HG03108 (cell line): Measurements from ENCODE around the gene NCF1.
"Not testable (repeated sequence)": the region's sequence is repeated elsewhere in the genome, so short reads cannot be mapped to it uniquely, and the experiment has no call there.

ENCODE experiments used
- ATAC-seq: cut with Tn5 transposase; IDR thresholded peaks from one replicate; pipeline ENCODE4 v1.9.1; 2021; ENCODE audit warnings: moderate library complexity; ENCODE audit not compliant: unreplicated experiment

Gene NCF1

DNA sequence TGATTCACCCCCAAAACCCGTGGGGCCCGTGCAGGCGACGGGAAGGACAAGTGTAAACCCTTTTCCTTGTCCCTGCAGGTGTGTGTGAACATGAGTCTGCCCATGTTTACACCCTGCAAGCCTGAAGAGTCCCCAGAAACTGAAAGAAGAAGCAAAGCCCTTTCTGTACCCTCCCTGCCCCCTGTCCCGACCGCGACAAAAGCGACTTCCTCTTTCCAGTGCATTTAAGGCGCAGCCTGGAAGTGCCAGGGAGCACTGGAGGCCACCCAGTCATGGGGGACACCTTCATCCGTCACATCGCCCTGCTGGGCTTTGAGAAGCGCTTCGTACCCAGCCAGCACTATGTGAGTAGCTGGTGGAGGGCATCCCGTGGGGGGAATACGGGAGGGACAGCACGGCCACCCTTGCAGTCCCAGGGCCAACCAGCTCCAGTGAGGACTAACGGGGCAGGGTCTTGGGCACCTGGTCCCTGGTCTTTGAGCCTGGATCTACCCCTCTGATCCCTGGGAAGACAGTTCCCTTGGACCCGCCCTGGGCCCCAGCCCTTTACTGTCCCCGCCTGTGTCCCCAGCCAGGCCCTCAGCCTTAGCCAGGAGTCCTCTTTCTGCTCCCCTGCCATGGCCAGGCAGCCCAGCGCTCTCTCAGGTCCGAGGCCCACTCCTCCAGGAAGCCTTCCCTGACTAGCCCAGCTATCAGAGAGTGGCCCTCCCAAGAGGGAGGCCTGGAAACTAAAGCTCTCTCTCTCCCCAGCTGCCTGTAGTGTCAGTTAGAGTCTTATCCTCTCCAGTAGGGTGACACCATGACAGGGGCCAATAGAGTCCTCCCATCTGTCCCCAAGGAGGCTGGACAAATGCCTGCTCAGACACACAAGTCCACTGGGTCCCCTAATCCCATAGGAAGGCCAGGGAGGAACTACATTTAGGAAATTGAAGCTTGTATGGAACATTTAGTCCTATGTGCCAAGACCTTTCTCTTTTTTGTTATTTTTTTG lies at the start of gene NCF1:
TSS of gene NCF1 (plus strand) at position 252 of the 991 bp plus-strand sequence. CDS start at position 273, 21 bp downstream.
- peak; percentile 85 for ATAC-seq

DNA sequence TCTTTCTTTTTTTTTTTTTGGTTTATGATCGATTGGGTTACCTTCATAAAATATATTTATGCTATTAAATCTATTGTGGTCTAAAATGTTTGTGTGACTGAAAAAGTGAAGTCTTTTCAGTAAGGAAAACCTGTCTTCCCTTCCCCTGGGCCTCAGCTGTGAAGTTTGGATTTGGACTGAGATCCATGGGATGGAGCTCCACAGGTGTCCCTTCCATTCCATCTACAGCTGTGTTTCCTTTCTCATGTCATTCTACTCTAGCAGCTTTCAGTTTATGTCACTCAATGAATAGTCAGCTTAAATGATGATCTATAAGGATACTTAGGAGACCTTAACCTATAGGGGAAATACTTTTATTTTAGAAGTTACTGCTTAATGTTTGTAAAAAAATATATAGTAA lies 48.0 kb upstream of the NCF1 start:
- ATAC-seq: no peak

DNA sequence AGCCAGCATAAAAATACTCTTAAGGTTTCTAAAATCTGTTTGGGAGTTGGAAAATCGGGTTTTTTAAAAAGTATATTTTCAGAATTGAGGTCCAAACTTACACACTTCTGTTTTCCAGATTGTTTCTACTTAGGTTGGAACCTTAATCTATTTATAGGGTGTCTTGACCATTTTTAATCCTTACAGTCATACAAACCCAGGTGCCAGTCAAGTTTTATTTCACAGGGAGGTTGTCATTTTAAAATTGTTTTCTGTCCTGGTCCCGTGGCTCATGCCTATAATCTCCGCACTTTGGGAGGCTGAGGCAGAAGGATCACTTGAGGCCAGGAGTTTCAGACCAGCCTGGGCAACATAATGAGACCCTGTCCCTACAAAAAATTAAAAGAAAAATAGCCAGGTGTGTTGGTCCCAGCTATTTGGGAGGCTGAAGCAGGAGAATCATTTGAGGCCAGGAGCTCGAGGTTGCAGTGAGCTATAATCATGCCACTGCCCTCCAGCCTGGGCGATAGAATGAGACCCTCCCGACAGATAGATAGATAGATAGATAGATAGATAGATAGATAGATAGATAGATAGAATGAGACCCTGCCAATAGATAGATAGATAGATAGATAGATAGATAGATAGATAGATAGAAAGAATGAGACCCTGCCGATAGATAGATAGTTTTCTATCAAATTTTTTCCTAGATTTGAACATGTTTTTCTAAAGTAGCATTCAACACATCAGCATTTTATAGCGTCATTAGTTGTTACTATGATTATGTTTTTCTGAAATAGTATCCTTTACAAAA lies 47.3 kb upstream of the NCF1 start:
- no peak for ATAC-seq

DNA sequence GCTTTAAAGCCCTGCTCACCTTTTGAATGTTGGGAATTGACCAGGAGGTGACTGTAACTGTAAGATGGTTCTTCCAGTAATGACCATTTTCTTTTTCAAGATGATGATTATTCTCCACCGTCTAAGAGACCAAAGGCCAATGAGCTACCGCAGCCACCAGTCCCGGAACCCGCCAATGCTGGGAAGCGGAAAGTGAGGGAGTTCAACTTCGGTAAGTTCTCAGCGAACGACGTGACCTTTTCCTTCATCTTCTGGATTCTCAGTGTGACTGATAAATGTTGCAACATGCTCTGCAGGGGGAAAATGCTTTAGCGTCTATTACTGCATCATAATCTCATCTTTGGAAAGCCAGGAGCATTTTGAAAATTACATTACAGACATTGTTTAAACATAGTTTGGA lies 45.1 kb upstream of the NCF1 start:
- not testable (repeated sequence) for ATAC-seq

DNA sequence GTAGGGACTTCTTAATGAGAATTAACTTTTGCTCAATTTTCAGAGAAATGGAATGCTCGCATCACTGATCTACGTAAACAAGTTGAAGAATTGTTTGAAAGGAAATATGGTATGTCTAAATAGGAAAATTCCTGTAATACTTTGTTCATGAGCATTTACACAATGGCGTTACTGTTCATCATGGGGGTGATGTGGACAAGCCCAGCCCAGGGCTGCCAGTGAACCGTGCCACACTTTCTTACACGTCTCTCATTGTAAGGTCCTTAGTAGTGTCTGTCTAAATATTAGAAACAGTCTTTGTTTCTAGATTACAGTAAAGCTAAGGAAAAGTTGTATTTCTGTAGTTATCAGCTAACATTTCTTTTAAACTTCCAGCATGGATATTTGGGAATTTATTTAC lies 43.6 kb upstream of the NCF1 start:
- ATAC-seq: not testable (repeated sequence)

DNA sequence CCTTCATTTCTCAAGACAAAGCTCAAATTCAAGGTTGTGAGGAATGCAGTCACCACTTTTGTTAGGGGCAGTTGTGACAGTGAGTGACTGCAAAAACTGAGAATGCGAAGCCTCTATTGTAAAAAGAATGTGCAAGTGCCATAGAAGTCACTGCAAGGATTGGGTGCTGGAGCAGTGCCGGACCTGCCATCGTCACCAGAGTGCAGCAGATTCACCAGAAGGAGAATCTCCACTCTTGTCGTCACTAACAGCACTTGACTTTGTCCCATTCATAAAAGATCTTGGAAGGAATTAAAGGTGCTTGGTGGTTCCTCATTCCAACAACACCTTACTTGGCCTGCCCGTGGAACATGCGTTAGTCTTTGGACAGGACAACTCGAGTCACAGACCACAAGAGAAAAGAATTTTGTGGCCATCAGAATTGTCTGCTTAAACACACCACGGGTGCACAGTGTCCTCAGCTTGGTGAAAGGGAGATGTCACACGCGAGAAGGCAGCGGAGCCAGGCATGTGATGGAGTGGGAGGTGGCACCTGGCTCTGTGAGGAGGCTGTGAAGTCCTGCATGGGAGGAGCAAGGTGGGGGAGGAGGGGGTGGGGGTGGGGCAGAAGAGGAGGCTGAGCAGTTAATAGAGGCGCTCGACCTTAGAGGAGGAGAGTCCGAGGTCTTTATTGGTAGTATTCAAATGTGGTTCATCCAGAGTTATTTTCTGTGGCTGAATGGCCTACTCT lies 33.7 kb upstream of the NCF1 start:
- ATAC-seq: not testable (repeated sequence)

DNA sequence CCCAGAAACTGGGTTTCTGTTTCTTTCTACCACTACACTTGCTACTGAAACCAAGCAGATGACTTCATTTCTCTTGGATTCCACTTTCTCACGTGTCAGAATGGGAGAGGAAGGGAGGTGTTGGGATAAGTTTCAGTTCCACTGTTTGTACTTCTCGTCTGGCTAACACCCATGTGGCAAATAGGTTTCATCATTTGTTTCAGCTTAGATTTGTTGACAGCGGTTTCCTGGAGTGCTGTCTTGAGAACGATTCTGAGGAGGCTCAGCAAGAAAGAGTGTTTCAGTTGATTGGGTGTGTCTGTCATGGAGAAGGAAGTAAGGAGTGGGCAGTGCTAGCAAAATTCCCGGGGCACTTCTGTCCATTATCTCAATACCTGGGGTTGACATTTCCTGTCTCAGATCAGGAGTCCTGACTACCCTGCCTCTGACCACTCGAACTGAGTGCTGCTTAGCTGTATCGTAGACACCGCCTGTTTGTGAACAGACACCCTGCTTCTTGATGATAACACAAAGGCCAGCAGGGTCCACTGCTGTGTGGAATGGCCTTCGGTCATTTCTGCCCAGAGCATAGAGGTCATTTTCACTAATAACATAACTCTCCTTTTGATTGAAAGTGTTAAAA lies 29.8 kb upstream of the NCF1 start:
- not testable (repeated sequence) for ATAC-seq

DNA sequence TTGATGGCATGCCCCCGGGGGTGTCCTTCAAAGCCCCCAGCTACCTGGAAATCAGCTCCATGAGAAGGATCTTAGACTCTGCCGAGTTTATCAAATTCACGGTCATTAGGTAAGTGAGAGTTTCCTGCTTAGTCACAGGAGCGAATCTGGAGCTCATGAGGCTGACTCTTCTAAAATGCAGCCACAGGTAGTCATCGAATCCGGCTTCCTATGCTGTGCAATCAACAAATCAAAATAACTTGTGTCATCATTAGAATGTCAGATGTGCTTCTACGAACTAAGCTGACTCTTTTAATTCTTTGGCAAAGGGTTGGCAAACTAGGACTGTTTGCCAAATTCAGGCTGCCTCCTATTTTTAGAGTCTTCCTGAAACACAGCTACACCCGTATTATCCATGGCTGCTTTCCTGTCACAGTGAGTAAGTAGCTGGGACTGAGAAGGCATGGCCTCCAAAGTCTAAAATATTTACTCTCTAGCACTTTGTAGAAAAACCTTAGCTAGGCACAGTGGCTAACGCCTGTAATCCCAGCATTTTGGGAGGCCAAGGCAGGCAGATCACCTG lies 19.8 kb upstream of the NCF1 start:
- not testable (repeated sequence) for ATAC-seq

DNA sequence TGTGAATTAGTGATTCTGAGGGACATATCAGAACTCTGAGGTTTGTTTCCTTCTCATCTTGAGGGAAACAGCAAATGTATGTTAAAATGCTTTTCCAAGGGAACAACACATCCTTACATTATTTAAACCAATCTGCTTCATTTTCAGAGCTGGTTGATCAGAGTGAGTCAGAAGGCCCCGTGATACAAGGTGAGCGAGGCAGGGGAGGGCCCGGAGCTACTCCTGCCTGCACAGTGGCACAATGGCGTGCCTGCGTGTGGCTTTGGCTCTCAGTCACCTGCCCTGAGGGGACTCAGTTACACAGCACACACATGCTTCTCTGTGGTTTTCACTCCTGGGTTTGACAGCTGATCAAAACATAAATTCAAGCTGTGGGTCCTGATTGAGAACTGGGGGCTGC lies 17.1 kb upstream of the NCF1 start:
- ATAC-seq: not testable (repeated sequence)

DNA sequence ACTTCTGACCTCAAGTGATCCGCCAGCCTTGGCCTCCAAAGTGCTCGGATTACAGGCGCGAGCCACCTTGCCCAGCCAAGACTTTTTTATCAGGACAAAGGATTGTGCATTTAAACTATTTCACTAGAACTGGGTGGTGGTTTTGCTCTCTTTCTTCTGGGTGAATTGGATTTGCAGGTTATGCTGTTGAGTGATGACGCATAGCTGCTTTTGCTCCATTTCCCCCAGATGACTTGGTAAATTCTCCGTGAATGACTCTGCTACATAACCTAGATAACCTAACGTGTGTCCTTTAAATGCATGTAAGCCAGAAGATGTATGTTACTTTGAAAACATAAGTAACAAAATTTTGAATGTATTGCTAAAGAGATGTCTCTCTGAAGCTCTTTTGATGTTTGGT lies 15.5 kb upstream of the NCF1 start:
- not testable (repeated sequence) for ATAC-seq

DNA sequence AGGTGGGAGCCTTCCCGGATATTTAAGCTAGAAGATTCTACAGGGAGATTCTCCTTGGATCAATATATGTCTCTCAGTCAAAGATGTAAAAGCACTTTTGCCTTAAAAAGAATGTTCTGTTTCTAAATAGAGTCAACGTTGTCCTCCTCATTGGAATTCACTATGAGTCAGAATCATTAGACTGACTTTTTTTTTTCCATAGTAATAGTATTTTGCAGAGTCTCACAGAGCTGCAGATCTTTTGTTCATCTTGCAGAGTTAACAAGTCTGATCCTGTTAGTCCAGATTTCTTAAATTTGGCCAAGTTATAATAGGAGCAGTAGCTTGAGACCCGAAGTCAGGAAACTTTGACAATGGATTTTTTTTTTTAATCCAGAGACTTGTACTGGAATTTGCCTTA lies 14.8 kb upstream of the NCF1 start:
- ATAC-seq: not testable (repeated sequence)

DNA sequence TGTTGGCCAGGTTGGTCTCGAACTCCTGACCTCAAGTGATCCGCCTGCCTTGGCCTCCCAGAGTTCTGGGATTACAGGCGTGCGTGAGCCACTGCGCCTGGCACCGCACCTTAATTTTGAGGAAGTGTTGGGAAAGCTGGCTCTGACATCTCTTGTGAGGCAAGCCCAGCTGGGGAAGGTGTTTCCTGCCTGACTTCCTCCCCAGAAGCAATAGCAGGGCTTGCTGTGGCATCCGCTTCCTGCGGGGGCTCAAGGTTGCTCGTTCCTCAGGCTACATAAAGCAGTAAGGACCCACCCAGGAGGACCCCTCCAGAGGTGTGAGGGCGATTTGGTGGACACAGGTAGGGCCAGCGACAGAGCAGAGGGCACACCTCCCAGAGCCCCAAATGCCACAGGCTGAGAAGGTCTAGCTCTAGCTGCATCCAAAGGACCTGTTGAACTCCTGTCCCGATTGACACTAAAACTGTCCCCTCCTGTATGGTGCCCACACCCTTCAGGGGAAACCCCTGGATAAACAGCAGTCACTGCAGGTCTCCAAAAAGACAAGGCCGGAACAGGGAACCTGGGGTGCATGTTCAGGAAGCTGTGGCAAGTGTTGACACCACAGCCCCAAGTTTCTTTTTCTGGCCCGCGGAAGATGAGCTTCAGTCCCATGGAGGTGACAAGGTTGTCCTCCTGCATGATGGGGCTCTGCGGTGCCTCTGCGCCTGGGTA lies 8.4 kb upstream of the NCF1 start:
- ATAC-seq: peak; percentile 37

DNA sequence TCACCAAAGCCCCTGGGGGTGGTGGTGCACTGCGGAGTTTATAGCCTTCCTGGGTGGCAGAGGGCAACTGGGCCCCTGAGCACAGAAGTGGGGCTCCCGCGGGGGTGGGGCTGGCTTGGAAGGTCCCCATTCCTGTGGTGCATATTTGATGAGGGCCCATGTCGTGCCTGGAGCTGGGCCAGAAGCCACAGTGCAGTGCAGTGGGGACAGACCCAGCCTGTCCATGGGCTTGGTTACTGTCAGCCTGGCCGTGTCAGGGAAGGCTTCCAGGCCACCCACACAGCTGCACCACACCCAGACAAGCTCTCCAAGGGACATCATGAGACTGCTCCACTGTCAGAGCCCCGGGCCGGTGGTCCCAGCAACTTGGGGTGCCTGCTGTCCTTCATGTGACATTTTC lies 7.3 kb upstream of the NCF1 start:
- peak; percentile 26 for ATAC-seq

DNA sequence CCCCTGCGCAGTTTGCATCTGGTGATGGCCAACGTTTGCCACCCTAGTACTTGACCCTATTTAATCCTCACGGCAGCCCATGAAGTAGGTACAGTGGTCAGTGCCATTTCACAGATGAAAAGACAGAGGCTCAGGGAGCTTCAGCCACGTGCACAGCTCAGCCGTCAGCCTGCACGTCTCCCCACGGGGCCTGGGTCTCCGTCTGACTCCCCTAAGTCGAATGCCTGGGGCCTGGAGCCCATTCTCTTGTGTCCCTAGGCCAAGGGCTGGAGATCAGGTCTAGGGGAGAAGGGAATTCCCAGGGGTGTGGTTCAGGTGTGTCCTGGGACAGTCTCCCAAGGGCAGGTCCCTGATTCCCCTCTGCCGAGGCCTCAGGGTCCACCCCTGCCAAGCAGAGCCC lies 6.8 kb upstream of the NCF1 start:
- ATAC-seq: not testable (repeated sequence)

DNA sequence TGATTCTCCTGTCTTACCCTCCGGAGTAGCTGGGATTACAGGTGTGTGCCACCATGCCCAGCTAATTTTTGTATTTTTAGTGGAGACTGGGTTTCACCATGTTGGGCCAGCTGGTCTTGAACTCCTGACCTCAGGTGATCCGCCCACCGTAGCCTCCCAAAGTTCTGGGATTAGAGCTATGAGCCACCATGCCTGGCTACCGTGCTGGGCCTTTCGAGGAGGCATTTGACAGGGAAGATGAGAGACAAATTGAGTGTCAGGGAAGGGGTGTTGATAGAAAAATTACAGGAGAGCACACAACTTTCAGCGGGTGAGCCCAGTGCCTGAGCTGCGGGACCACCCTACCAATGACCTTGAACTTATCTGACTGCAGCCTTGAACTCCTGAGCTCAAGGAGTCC lies 3.7 kb upstream of the NCF1 start:
- ATAC-seq: not testable (repeated sequence)

DNA sequence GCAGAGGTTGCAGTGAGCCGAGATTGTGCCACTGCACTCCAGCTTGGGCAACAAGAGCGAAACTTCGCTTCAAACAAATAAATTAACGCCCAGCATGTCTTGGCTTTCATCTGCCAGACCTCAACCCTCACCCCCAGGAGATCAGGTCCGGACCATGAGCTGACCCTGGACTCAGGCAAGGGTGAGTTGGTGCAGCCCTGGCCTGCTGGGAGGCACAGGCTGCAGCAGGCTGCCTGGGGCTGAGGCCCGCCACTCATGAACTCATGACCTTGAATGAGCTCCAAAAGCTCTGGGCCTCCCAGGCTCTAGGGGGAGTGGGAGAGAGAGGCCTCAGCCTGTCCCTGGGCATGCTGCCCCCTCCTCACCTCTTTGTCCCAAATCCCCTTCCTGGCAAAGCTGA lies 1.7 kb upstream of the NCF1 start:
- ATAC-seq: not testable (repeated sequence)

DNA sequence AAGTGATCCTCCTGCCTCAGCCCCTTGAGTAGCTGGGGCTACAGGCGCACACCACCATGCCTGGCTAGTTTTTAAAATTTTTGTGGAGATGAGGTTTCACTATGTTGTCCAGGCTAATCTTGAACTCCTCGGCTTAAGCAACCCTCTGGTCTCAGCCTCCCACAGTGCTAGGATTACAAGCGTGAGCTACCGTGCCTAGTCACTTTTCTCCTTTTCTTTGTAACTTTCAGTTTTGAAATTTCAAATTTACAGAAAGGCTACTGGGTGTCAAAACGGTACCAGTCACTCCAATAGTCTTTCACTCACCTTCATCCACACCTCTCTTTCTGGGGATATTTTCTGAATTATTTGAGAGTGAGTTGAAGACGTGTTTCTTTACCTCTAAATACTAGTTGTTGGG lies 1.3 kb downstream of the NCF1 start:
- not testable (repeated sequence) for ATAC-seq

DNA sequence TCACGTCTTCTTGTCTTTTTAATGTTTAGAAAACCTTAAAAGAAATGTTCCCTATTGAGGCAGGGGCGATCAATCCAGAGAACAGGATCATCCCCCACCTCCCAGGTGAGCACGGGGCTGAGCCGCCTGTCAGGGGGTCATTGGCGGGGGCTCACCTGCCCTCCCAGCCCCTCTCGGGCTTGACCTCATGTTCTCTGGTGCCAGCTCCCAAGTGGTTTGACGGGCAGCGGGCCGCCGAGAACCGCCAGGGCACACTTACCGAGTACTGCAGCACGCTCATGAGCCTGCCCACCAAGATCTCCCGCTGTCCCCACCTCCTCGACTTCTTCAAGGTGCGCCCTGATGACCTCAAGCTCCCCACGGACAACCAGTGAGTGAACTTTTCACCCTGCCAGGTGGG lies 5.2 kb downstream of the NCF1 start:
- not testable (repeated sequence) for ATAC-seq

DNA sequence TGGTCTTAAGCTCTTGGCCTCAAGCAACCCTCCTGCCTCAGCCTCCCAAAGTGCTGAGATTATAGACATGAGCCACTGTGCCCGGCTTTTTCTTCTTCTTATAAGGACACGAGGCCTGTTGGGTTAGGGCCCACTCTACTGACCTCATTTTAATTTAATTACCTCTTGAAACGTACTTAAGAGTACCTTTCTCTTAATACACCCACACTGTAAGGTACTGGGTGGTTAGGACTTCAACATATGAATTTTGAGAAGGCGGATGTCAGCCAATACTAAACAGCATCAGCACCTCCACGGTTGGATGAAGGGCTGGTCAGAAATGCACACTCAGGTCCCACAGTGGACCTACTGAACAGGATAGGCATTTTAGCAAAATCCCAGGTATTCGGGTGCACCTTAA lies 7.9 kb downstream of the NCF1 start:
- ATAC-seq: not testable (repeated sequence)

DNA sequence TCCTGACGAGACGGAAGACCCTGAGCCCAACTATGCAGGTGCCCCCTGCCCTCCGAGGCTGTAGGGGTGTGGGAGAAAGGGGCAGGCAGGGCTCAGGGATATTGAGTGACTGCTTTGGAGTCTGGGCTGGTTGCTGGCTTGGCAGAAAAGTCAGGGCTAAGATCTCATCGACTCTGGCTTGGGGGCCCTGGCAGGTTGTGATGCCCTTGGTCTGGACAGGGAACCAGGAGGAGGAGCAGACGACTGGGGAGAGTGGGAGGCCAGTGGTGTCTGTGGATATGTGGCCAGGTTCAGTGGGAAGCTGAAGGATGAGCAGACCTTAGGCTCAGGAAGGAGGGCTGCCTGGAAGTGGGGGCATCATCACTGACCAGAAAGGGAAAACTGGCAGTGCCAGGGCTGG lies 9.8 kb downstream of the NCF1 start:
- ATAC-seq: not testable (repeated sequence)
